Activated T-cell treated with anti-CD3 and anti-CD28 coated beads, Interleukin-2, amount 50 U/mL, for 72 hours (primary cell): ENCODE results near the gene LRBA. TPM values are rescaled to one million over a fixed set of nuclear protein-coding genes. Genes with fewer than 3 reads are reported as not detected.

Experiments
- ATAC-seq, 2 donors: fragments of 150-1000 bp; cut with Tn5 transposase; replicated peaks in 1 of 2; 2 replicates each; pipeline ENCODE4 v1.10.0; 2021; ENCODE audit warnings: moderate library complexity in 2 of 2, mild to moderate bottlenecking in 1 of 2
- DNase-seq, 2 donors: peaks; one replicate each; pipeline ENCODE4 v3.0.0; 2021 to 2022; ENCODE audit warnings: mixed read lengths in 1 of 2
- H3K27ac Mint-ChIP-seq: one replicate; pipeline ENCODE4 v1.8.0; 2022; ENCODE audit warnings: mild to moderate bottlenecking, moderate library complexity, mixed read lengths
- H3K27me3 Mint-ChIP-seq: one replicate; pipeline ENCODE4 v1.8.0; 2022; ENCODE audit warnings: low read depth, mixed read lengths
- H3K36me3 Mint-ChIP-seq, 2 donors: one replicate each; pipeline ENCODE4 v1.8.0; 2022; ENCODE audit warnings: mixed read lengths in 2 of 2, mild to moderate bottlenecking in 1 of 2; ENCODE audit not compliant: insufficient read depth in 2 of 2
- H3K4me1 Mint-ChIP-seq: one replicate; pipeline ENCODE4 v1.8.0; 2022; ENCODE audit warnings: low read depth, mixed read lengths
- H3K4me3 Mint-ChIP-seq, 2 donors: one replicate each; pipeline ENCODE4 v1.8.0; 2022; ENCODE audit warnings: mild to moderate bottlenecking in 2 of 2, mixed read lengths in 2 of 2, moderate library complexity in 2 of 2
- H3K9me3 Mint-ChIP-seq, 2 donors: one replicate each; pipeline ENCODE4 v1.8.0; 2022; ENCODE audit warnings: mixed read lengths in 2 of 2
- total RNA-seq, 2 donors: library from RNA; stranded (reverse); gene quantifications; one replicate each; pipeline ENCODE4 v1.2.3, GENCODE V29; 2022

Gene LRBA
- total RNA-seq, 2 donors from 2014 or later, result 46.3 to 56.6 TPM

DNA sequence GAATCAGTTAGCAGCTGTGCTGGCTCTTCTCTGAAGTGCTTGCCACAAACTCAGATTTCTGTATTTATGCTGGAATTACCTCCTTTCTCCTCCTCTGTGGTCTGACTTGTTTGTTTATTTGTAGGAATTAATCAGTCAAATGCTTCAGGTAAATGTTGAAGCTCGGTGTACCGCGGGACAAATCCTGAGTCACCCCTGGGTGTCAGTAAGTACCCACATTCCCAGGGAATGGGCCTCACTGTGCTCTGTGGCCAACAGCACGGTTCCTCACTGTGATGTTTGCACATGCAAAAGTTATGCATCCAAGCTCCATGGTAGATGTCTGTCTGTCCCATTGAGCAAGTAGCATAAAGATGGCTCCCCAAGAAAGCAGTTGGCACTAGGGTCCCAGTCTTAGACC lies 766.9 kb downstream of the LRBA start:
- Mint-ChIP-seq H3K27ac (no peak overlapping the region), H3K27me3 (no peaks in the 10 kb centered on the region), H3K36me3 (no peaks in the 10 kb centered on the region), H3K4me1 (no peaks in the 10 kb centered on the region), H3K4me3 (no peak overlapping the region), H3K9me3 (no peaks in the 10 kb centered on the region)
- ATAC-seq (no peak), DNase-seq (no peak)

DNA sequence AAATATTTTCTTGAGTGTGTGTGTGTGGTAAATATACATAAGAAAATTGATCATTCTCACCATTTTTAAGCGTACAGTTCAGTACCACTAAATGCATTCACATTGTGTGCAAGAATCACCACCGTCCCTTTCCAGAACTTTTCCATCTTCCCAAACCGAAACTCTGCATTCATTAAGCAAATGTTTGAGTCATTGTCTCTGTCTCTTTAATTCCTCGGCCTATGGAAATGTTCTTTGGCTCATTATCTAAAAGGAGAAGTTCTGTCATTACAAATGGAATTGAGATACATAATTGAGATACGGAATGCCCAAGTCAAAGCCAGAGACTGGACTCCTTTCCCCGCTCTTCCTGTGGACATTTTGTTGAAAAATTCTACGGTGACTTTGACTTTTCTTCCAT lies 767.9 kb downstream of the LRBA start:
- Mint-ChIP-seq H3K36me3 (no peaks in the 10 kb centered on the region), H3K9me3 (no peaks in the 10 kb centered on the region), H3K4me3 (no peak overlapping the region), H3K27me3 (no peaks in the 10 kb centered on the region), H3K4me1 (no peaks in the 10 kb centered on the region), H3K27ac (no peak overlapping the region)
- ATAC-seq (no peak), DNase-seq (no peak)

DNA sequence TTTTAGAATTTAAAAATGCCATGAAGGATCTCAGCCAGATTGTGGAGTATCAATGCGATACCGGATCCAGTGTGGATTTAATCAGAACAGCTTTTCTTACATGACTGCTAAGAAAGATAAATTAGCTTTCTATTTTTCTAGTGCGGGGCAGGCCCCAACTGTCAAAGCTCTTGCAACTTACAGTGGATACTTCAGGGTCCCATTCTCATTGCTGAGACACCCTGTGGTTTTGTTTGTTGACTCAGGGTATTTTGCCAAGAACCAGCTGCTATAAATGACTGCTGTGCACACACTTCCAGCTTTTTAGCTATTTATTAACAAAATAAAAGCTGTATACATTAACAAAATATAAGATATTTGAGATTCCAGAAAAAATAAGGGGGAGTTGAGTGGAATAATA lies 770.5 kb downstream of the LRBA start:
- Mint-ChIP-seq H3K4me3 (no peak overlapping the region), H3K27ac (no peak overlapping the region), H3K4me1 (no peaks in the 10 kb centered on the region), H3K27me3 (no peaks in the 10 kb centered on the region), H3K36me3 (no peaks in the 10 kb centered on the region), H3K9me3 (no peaks in the 10 kb centered on the region)
- DNase-seq (no peak), ATAC-seq (no peak)

DNA sequence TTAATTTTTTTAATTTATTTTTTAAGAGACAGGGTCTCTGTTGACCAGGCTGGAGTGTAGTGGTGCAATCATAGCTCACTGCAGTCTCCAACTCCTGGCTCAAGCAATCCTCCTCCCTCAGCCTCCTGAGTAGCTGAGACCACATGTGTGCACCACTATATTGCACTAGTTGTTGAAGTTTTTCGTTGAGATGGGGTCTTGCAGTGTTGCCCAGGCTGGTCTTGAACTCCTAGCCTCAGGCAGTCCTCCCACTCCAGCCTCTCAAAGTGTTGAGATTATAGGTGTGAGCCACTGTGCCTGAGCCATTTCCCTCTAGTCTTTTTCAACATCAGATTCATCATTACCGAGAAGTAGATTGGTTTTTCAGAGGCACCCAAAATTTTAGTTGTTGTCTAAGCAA lies 771.2 kb downstream of the LRBA start:
- H3K27ac Mint-ChIP-seq, result no peak overlapping the region
- no peaks in the 10 kb centered on the region for H3K36me3 Mint-ChIP-seq
- ATAC-seq (no peak), DNase-seq (no peak)
- no peaks in the 10 kb centered on the region for H3K9me3 Mint-ChIP-seq
- no peaks in the 10 kb centered on the region for H3K4me1 Mint-ChIP-seq
- H3K27me3 Mint-ChIP-seq, result no peaks in the 10 kb centered on the region
- no peak overlapping the region for H3K4me3 Mint-ChIP-seq

DNA sequence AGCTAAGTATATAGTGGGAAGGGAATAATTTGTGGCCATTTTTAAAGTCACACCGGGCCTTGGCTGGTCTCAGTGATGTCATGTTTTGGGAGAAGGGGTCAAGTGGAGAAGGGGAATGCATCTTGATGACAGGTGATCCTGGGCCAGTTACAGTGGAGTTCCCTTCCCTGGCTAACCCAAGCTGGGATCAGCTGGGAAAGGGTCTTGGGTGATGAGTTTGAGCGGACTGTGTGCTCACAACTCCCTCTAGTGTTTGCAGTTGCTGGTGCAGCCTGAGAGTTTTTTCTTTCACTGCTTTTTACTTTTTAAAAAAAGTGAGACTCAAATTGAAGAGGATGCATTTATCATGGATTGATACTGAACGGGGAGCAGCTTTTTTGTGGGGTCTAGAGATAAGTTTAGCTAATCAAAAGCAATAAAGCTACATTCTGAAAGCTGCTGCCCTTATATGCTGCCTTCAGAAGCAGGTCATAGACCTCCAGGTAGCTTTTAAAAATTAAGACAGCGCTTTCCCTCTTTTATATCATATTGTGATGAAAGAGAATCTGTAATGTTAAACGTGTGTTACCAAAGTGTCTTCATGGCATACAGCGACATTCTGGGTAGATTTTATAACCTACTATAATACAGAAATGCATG lies 772.1 kb downstream of the LRBA start:
- Mint-ChIP-seq H3K4me3 (no peak overlapping the region), H3K9me3 (no peaks in the 10 kb centered on the region), H3K27ac (no peak overlapping the region), H3K27me3 (no peaks in the 10 kb centered on the region), H3K36me3 (no peaks in the 10 kb centered on the region), H3K4me1 (no peaks in the 10 kb centered on the region)
- DNase-seq, result peak in 1 of 2 donors; percentile 9
- no peak for ATAC-seq

DNA sequence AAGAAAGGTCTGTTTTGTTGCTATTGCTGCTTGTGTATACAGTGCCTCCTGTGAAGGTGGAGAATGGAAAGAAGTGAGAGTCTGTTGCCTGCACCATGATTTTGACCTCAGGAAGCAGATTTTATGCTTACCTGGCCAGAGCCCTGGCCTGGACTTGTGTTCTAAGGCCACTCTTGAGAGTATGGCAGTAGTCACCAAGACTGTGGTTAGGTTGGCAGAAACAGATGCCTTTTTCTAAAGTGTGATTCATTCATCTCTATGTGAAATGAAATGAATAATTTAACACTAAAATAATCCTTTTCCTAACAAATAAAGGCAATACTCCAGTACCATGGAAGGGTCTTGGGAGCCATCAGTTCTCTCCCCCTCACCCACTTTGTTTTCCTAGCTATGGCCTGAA lies 775.1 kb downstream of the LRBA start:
- Mint-ChIP-seq H3K9me3 (no peaks in the 10 kb centered on the region), H3K27me3 (peaks cover 9% of the 10 kb centered on the region), H3K27ac (no peak overlapping the region), H3K36me3 (no peaks in the 10 kb centered on the region), H3K4me3 (no peak overlapping the region), H3K4me1 (no peaks in the 10 kb centered on the region)
- ATAC-seq (no peak), DNase-seq (no peak)

DNA sequence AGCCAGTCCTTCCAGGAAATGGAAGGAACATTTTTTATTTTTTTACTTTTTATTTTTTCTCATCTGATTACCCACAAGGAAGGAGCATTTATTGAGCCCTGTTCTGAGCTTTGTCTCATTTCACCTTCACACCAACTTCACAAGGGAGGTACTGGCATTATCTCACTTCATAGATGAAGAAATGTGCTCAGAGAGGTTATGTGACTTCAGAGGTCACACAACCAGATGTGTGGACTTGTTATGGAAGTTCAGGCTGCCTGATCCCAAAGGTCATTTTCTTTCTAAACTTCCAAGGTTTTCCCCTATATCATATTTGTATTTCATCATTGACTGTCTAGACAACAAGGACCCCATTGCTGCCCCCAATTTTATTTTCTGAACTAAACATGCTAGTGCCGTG lies 776.5 kb downstream of the LRBA start:
- ATAC-seq (no peak), DNase-seq (no peak)
- Mint-ChIP-seq H3K9me3 (no peaks in the 10 kb centered on the region), H3K4me1 (no peaks in the 10 kb centered on the region), H3K36me3 (no peaks in the 10 kb centered on the region), H3K27me3 (peaks cover 13% of the 10 kb centered on the region), H3K27ac (no peak overlapping the region), H3K4me3 (no peak overlapping the region)

DNA sequence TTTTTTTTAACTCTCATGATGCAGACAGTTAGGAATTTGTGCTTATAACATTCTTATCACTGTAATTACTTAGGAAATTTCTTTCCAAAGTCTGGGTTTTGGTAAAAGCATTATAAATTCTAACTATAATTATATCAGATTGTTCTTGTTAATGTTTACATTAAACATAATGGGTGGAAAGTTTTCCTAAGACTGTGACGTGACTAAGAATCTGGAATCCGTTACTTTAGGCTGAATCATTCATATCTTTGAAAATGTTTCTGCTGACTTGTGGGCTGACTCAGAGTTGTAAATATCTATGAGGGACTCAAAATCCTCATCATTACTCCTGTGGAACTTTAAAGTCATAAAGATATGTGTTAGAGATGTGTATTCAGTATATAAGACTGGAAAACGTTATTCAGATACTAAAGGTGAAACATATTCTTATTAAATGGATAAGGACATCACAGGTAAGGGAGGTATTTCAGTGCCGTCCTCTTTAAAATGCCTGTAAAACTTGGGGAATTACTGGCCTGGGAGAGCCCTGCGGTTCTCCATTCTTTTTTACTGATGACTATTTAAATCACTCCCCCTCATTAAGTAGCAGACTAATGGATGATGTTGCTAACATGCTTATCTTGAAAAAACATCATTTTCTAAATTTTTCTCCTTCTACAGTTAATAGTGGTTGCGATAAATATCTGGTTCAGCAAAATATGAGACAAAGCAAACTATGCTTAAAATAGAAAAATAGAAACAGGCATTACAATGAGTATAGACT lies 777.8 kb downstream of the LRBA start:
- no peak for DNase-seq
- Mint-ChIP-seq H3K9me3 (no peaks in the 10 kb centered on the region), H3K4me1 (no peaks in the 10 kb centered on the region), H3K36me3 (no peaks in the 10 kb centered on the region), H3K27me3 (peaks cover 21% of the 10 kb centered on the region), H3K4me3 (no peak overlapping the region), H3K27ac (no peak overlapping the region)
- ATAC-seq, result no peak

DNA sequence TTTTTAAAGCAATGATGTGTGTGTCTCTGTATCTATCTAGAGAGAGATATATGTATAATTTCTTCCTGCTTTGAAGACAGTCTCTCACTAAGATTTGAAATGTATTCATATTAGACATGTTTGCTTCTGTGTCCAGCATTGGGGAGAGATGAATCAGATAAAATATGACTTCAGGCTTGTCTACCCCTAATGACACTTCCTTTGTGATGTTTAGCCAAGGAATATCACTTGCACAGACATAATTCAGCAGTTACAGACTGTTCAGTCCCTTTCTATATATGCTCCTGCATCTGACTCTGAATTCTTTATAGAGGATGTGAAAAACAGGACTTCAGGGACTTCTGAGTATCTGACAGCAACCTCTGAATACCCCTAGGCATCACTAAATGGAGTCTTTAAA lies 778.5 kb downstream of the LRBA start:
- Mint-ChIP-seq H3K9me3 (no peaks in the 10 kb centered on the region), H3K27ac (no peak overlapping the region), H3K36me3 (no peaks in the 10 kb centered on the region), H3K4me1 (no peaks in the 10 kb centered on the region), H3K27me3 (peaks cover 28% of the 10 kb centered on the region), H3K4me3 (no peak overlapping the region)
- ATAC-seq (no peak), DNase-seq (no peak)

DNA sequence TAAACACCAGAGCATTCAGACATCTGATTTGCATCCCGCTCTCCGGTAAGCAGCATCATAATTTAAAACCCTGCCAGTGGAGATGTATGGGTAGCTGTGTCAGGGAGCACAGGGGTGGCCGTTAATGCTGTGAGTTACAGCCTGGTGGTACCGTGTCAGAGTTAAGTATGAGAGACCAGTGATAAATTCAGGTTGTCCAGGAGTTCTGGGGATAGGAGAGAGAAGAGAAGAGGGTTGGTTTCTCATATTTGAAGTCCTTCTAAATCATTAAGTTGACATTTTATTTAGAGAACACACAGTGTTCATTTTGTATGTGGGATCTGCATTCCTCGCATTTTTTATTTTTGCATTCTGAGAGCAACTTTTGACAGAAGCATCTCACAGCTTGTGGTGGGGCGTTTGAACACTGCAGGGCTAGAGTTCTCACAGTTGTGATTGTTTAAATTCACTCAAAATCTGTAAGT lies 779.2 kb downstream of the LRBA start:
- no peak for DNase-seq
- H3K4me3 Mint-ChIP-seq, result no peak overlapping the region
- peaks cover 34% of the 10 kb centered on the region for H3K27me3 Mint-ChIP-seq
- H3K27ac Mint-ChIP-seq, result no peak overlapping the region
- H3K9me3 Mint-ChIP-seq, result no peaks in the 10 kb centered on the region
- no peaks in the 10 kb centered on the region for H3K36me3 Mint-ChIP-seq
- H3K4me1 Mint-ChIP-seq, result no peaks in the 10 kb centered on the region
- no peak for ATAC-seq

DNA sequence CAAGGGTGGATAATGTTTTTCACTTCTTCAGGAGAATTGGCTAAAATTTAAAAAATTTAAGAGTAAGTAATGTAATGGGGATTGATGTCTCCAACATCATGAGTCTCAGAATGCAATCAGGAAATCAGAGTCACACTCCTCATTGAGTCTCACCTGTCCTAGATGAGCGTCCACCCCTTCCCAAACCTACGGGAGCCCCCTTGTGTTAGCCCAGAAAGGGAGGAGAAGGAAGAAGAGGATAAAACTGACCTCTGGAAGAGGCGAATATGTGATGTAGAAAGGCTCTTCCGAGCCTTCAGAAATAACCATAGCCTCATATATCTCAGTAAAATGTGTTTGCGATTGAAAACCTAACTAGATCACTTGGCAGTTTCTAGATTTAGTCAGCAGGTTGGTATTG lies 779.8 kb downstream of the LRBA start:
- ATAC-seq, result no peak
- Mint-ChIP-seq H3K9me3 (no peaks in the 10 kb centered on the region), H3K27ac (no peak overlapping the region), H3K36me3 (no peaks in the 10 kb centered on the region), H3K4me1 (no peaks in the 10 kb centered on the region), H3K4me3 (no peak overlapping the region), H3K27me3 (peaks cover 34% of the 10 kb centered on the region)
- no peak for DNase-seq

DNA sequence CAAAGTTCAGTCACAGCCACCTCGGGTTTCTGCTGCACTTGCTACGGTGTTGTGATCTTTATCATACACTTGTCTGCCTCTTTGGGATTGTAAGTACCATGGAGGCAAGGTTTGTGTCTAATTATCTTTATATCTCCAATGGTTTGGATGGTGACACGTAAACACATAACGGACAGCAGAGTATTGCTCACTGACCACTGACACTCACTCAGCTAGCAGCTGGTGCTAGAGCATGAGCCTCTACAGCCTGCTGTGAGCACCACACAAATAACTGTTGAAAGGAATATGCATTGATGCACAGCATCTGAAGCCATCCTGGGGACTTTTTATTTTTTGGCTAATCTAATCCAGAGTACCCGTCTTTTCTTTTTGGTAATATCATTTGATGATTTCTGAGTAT lies 780.8 kb downstream of the LRBA start:
- Mint-ChIP-seq H3K27me3 (peaks cover 34% of the 10 kb centered on the region), H3K4me3 (no peak overlapping the region), H3K27ac (no peak overlapping the region), H3K4me1 (no peaks in the 10 kb centered on the region), H3K36me3 (no peaks in the 10 kb centered on the region), H3K9me3 (no peaks in the 10 kb centered on the region)
- no peak for DNase-seq
- no peak for ATAC-seq

DNA sequence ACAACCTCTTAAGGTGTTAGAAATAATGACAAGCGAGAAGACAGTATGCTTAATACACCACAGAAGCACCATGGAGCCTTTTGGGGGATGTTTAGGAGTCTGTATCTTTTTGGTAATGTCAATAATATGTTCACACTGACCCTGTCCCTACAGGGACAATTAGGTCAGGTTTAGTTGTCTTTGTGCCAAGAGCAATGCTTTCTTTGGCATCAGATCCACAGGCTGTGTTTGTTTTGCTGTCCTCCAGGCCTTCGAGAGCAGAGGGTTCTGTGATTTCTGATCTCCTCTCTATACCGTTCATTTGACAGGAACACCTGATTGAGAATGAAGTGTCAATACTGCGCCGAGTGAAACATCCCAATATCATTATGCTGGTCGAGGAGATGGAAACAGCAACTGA lies 783.1 kb downstream of the LRBA start:
- no peak for ATAC-seq
- no peak for DNase-seq
- Mint-ChIP-seq H3K4me3 (no peak overlapping the region), H3K27me3 (peaks cover 43% of the 10 kb centered on the region), H3K4me1 (no peaks in the 10 kb centered on the region), H3K27ac (no peak overlapping the region), H3K9me3 (no peaks in the 10 kb centered on the region), H3K36me3 (no peaks in the 10 kb centered on the region)
